OCI-LY3 (cell line): Measurements from ENCODE around the gene TYW5.

ENCODE experiments used
- CTCF ChIP-seq: fragments of 200-600, 300-600 bp; sonication (generic); IDR thresholded peaks from 2 replicates; pipeline ENCODE4 v1.5.1; 2014; ENCODE audit warnings: antibody characterized with exemption, low read length, low read depth
- EZH2phosphoT487 ChIP-seq: fragments of 200-600 bp; shearing (Covaris generic); IDR thresholded peaks from 2 replicates; pipeline ENCODE4 v1.6.1; 2018; ENCODE audit warnings: antibody characterized with exemption, mixed run types, low read depth

- TF ChIP-seq CTCF, result no peak
- TF ChIP-seq EZH2phosphoT487, result no peak
Observed at GRCh38 chr2:199984159-199984558, 28.9 kb upstream of the TYW5 start.
